H1 (cell line): ENCODE measurements around the gene MRPS10. TPM values are rescaled to one million over a fixed set of nuclear protein-coding genes. Genes with fewer than 3 reads are reported as not detected.

Experiments
- CTCF ChIA-PET: fragments of 300-600 bp; sonication (Branson Sonifier 250); formaldehyde crosslinking; loops from one replicate; lab custom pipeline; 2021; ENCODE audit not compliant: partially characterized antibody; lab: Charles Lee
- POLR2A ChIA-PET: fragments of 300-600 bp; sonication (Branson Sonifier 250); formaldehyde crosslinking; loops from one replicate; lab custom pipeline; 2021; ENCODE audit warnings: inconsistent platforms; ENCODE audit not compliant: partially characterized antibody; lab: Charles Lee
- DNase-seq, 2 experiments: peaks; one replicate each; pipeline versions ENCODE4 v3.0.0 to v3.0.0-alpha.2; 2010 to 2022; ENCODE audit warnings: low spot score in 2 of 2, low read depth in 1 of 2, mixed read lengths in 1 of 2
- FAIRE-seq: peaks from 2 replicates; lab custom pipeline; 2011; peaks lifted over from hg19 to GRCh38; lab: Jason Lieb, UNC
- H2AFZ ChIP-seq: 2 replicates; pipeline ENCODE4 v1.8.1; 2012; ENCODE audit warnings: low read length, inconsistent platforms
- H2AK5ac ChIP-seq: 2 replicates; pipeline ENCODE4 v1.6.1; 2013; ENCODE audit warnings: low read depth, low read length
- H2BK120ac ChIP-seq: replicated peaks from 2 replicates; pipeline ENCODE3; 2013; ENCODE audit warnings: low read depth, low read length, inconsistent platforms
- H2BK12ac ChIP-seq: 2 replicates; pipeline ENCODE4 v1.6.1; 2013; ENCODE audit warnings: low read depth, low read length
- H2BK15ac ChIP-seq: 2 replicates; pipeline ENCODE4 v1.6.1; 2013; ENCODE audit warnings: low read length
- H2BK20ac ChIP-seq: 2 replicates; pipeline ENCODE4 v1.6.1; 2013; ENCODE audit warnings: low read length
- H2BK5ac ChIP-seq: 2 replicates; pipeline ENCODE4 v1.6.1; 2013; ENCODE audit warnings: low read depth, low read length
- H3K14ac ChIP-seq: 2 replicates; pipeline ENCODE4 v1.6.1; 2013; ENCODE audit warnings: inconsistent platforms; ENCODE audit not compliant: insufficient read length
- H3K18ac ChIP-seq: 2 replicates; pipeline ENCODE4 v1.6.1; 2013; ENCODE audit warnings: low read length; ENCODE audit errors: extremely low read depth
- H3K23ac ChIP-seq: 2 replicates; pipeline ENCODE4 v1.6.1; 2013; ENCODE audit warnings: inconsistent platforms; ENCODE audit not compliant: insufficient read length
- H3K23me2 ChIP-seq: 2 replicates; pipeline ENCODE4 v1.6.1; 2013; ENCODE audit warnings: low read depth, low read length
- H3K27ac ChIP-seq: 2 replicates; pipeline ENCODE4 v1.6.1; 2011; ENCODE audit warnings: low read depth, low read length, inconsistent platforms
- H3K27me3 ChIP-seq, 4 experiments: replicated peaks in 1 of 4; 1 replicate in 1 of 4; 2 replicates in 3 of 4; pipeline versions ENCODE4 v1.6.1 to v1.8.1; 2011 to 2013; ENCODE audit warnings: low read length in 3 of 4, mild to moderate bottlenecking in 3 of 4, inconsistent platforms in 2 of 4, mixed read lengths in 2 of 4, moderate library complexity in 1 of 4; ENCODE audit not compliant: control insufficient read depth in 3 of 4, insufficient read depth in 3 of 4; ENCODE audit errors: extremely low read depth in 1 of 4
- H3K36me3 ChIP-seq, 4 experiments: 2 replicates each; pipeline versions ENCODE4 v1.6.1 to v1.8.1; 2011 to 2013; ENCODE audit warnings: mild to moderate bottlenecking in 4 of 4, low read length in 3 of 4, moderate library complexity in 2 of 4, control low read depth in 1 of 4, inconsistent platforms in 1 of 4; ENCODE audit not compliant: insufficient read depth in 4 of 4, control insufficient read depth in 2 of 4
- H3K4ac ChIP-seq: replicated peaks from 2 replicates; pipeline ENCODE3; 2013; ENCODE audit warnings: low read length, low read depth, mixed read lengths, inconsistent platforms; ENCODE audit not compliant: insufficient read length
- H3K4me1 ChIP-seq, 4 experiments: replicated peaks in 1 of 4; 1 replicate in 1 of 4; 2 replicates in 3 of 4; pipeline versions ENCODE4 v1.6.1 to v1.8.1; 2011 to 2013; ENCODE audit warnings: low read length in 3 of 4, inconsistent platforms in 2 of 4, mixed read lengths in 1 of 4; ENCODE audit not compliant: insufficient read depth in 4 of 4, control insufficient read depth in 3 of 4
- H3K4me2 ChIP-seq, 2 experiments: 2 replicates each; pipeline versions ENCODE4 v1.6.1 to v1.8.1; 2011 to 2013; ENCODE audit warnings: low read depth in 2 of 2, low read length in 2 of 2, control low read depth in 1 of 2, inconsistent platforms in 1 of 2, mild to moderate bottlenecking in 1 of 2; ENCODE audit not compliant: insufficient read depth in 1 of 2
- H3K4me3 ChIP-seq, 4 experiments: fragments of 200-600, 300-600 bp in 1 of 4; sonication (generic), shearing (Covaris generic), sonication (Bioruptor Twin) in 1 of 4; 2 replicates each; pipeline versions ENCODE4 v1.5.1 to v1.8.1; 2011 to 2016; ENCODE audit warnings: low read length in 4 of 4, low read depth in 3 of 4, control low read depth in 2 of 4, inconsistent platforms in 2 of 4, mild to moderate bottlenecking in 2 of 4, mixed read lengths in 1 of 4, moderate library complexity in 1 of 4; ENCODE audit not compliant: insufficient read depth in 2 of 4; ENCODE audit errors: extremely low read depth in 1 of 4
- H3K56ac ChIP-seq: replicated peaks from 2 replicates; pipeline ENCODE3; 2013; ENCODE audit warnings: low read depth, mild to moderate bottlenecking, mixed read lengths, low read length, inconsistent platforms; ENCODE audit not compliant: insufficient read length
- H3K79me1 ChIP-seq: 2 replicates; pipeline ENCODE4 v1.6.1; 2013; ENCODE audit warnings: low read depth, low read length, control low read depth
- H3K79me2 ChIP-seq, 2 experiments: 2 replicates each; pipeline versions ENCODE4 v1.6.1 to v1.8.1; 2012 to 2013; ENCODE audit warnings: low read length in 2 of 2, mild to moderate bottlenecking in 2 of 2, inconsistent platforms in 1 of 2; ENCODE audit not compliant: insufficient read depth in 2 of 2, control insufficient read depth in 1 of 2
- H3K9ac ChIP-seq, 4 experiments: replicated peaks in 1 of 4; 1 replicate in 1 of 4; 2 replicates in 3 of 4; pipeline versions ENCODE4 v1.6.1 to v1.8.1; 2011 to 2013; ENCODE audit warnings: low read depth in 3 of 4, low read length in 3 of 4, control low read depth in 2 of 4, mild to moderate bottlenecking in 2 of 4, moderate library complexity in 2 of 4, inconsistent platforms in 1 of 4; ENCODE audit errors: extremely low read depth in 1 of 4
- H3K9me3 ChIP-seq, 2 experiments: 2 replicates each; pipeline versions ENCODE4 v1.6.1 to v1.8.1; 2012 to 2013; ENCODE audit warnings: mild to moderate bottlenecking in 2 of 2, moderate library complexity in 2 of 2, control low read depth in 1 of 2, inconsistent platforms in 1 of 2, low read depth in 1 of 2, low read length in 1 of 2, mixed read lengths in 1 of 2; ENCODE audit not compliant: insufficient read depth in 2 of 2
- H4K20me1 ChIP-seq, 2 experiments: replicated peaks in 1 of 2; 2 replicates each; pipeline versions ENCODE3 to v1.8.1; 2011 to 2013; ENCODE audit warnings: inconsistent platforms in 2 of 2, low read length in 2 of 2, mild to moderate bottlenecking in 1 of 2; ENCODE audit not compliant: insufficient read depth in 2 of 2, control insufficient read depth in 1 of 2
- H4K5ac ChIP-seq: 2 replicates; pipeline ENCODE4 v1.6.1; 2013; ENCODE audit warnings: low read length, low read depth, mixed read lengths, inconsistent platforms; ENCODE audit not compliant: insufficient read length
- H4K8ac ChIP-seq: 2 replicates; pipeline ENCODE4 v1.8.0; 2013; ENCODE audit warnings: mild to moderate bottlenecking, moderate library complexity, low read length, inconsistent platforms; ENCODE audit not compliant: insufficient read depth; ENCODE audit errors: extremely low read depth
- H4K91ac ChIP-seq: replicated peaks from 2 replicates; pipeline ENCODE3; 2013; ENCODE audit warnings: low read length, mixed read lengths, inconsistent platforms; ENCODE audit not compliant: insufficient read length
- JUN ChIP-seq: IDR thresholded peaks from 2 replicates; pipeline ENCODE4 v1.6.1; 2011; ENCODE audit warnings: low read depth, mild to moderate bottlenecking, improper control_type of control experiment, low read length
- KDM1A ChIP-seq: fragments of 200-600, 300-600 bp; sonication (generic); IDR thresholded peaks from 2 replicates; pipeline ENCODE4 v1.7.1; 2016; ENCODE audit warnings: mild to moderate bottlenecking, low read length, borderline replicate concordance
- PHF8 ChIP-seq: fragments of 200-600 bp; sonication (generic); conservative IDR thresholded peaks from 2 replicates; pipeline ENCODE4 v1.7.1; 2012; ENCODE audit warnings: low read depth, mild to moderate bottlenecking, inconsistent platforms, low read length, moderate library complexity
- SIN3A ChIP-seq, 2 experiments: IDR thresholded peaks in 1 of 2; conservative IDR thresholded peaks in 1 of 2; 2 replicates each; pipeline ENCODE4 v1.6.1; 2011 to 2012; ENCODE audit warnings: low read length in 2 of 2, improper control_type of control experiment in 1 of 2, low read depth in 1 of 2, mild to moderate bottlenecking in 1 of 2
- SUZ12 ChIP-seq: fragments of 200-600 bp; sonication (generic); IDR thresholded peaks from 2 replicates; pipeline ENCODE4 v1.6.1; 2012; ENCODE audit warnings: mild to moderate bottlenecking, inconsistent platforms, low read length, moderate library complexity, mixed read lengths
- WGBS, 2 experiments: shearing (Covaris generic) in 1 of 2; methylation state at CpG; one replicate each; pipeline versions ENCODE4 v1.1.6 to v1.1.7; 2013 to 2015; ENCODE audit warnings: low lambda C conversion rate in 2 of 2, mixed read lengths in 2 of 2, inconsistent platforms in 1 of 2, low coverage in 1 of 2, missing lambda C conversion rate in 1 of 2; ENCODE audit not compliant: insufficient replicate concordance in 2 of 2, insufficient coverage in 1 of 2, insufficient read length in 1 of 2; ENCODE audit errors: extremely low coverage in 1 of 2, missing lambda C conversion rate in 1 of 2; 5-methylcytosine and 5-hydroxymethylcytosine counted together
- polyA plus RNA-seq, 7 experiments: library from polyadenylated mRNA; depleted of rRNA in 3 of 7; stranded (reverse) in 5 of 7; unstranded in 2 of 7; fragments of >200 nt in 5 of 7; fragments of 200-250 nt in 2 of 7; gene quantifications; 1 replicate in 5 of 7; 2 replicates in 1 of 7; 4 replicates in 1 of 7; pipeline versions ENCODE4 v1.2.1 to v1.2.3, GENCODE V29; 2011 to 2013; ENCODE audit warnings: missing spikeins in 2 of 7, mixed read lengths in 2 of 7
- total RNA-seq: library from RNA; stranded (reverse); fragmentation: NEBNext Ultra II Directional; extraction: Animal tissue kit (Norgen Biotek cat#: 25700); gene quantifications from 2 replicates; pipeline ENCODE4 v1.2.1, GENCODE V29; 2021
- TF ChIP-seq, protein P1 (sequence below), 3 experiments: IDR thresholded peaks; 1 replicate in 2 of 3; 2 replicates in 1 of 3; pipeline versions ENCODE4 v1.5.1 to v1.6.1; 2011; ENCODE audit warnings: low read length in 3 of 3, mild to moderate bottlenecking in 3 of 3, inconsistent platforms in 2 of 3, low read depth in 1 of 3, moderate library complexity in 1 of 3; ENCODE audit not compliant: insufficient read depth in 1 of 3; ENCODE audit errors: control extremely low read depth in 1 of 3

Gene MRPS10
- total and polyA plus RNA-seq, 2 of the 8 experiments (the other 6 are each of a cell fraction or from before 2014, with no cell fraction given) = 20.5 to 33.6 TPM

DNA sequence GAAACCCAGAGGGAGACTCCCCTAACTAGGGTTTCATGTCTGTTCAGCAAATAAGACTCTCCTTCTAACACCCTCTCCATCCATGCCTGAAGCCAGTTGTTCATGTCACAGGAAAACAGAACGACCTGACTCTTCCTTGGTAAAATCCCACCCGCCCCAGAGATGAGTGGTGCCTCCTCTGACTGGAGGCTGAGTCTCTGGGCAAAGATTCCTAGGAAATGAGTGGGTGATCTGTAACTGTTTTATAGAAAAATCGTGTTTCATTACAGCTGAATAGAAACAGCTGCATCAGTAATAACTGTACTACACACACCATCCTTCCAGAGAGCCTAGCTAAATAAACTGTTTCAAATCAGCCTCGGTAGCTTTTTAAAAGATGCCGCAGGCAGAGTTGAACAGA lies 37.4 kb upstream of the MRPS10 start:
- no peak overlapping the region for H2BK12ac ChIP-seq
- no peak overlapping the region for H2BK120ac ChIP-seq
- H3K56ac ChIP-seq = no peak overlapping the region
- H3K9ac ChIP-seq = no peak overlapping the region
- H4K91ac ChIP-seq = no peak overlapping the region
- DNase-seq = no peak
- H3K18ac ChIP-seq = no peak overlapping the region
- H3K4me1 ChIP-seq = peaks cover 12 to 23% (median 19%) of the 10 kb centered on the region in 4 experiments
- H2BK20ac ChIP-seq = no peak overlapping the region
- no peak overlapping the region for H3K14ac ChIP-seq
- no peak overlapping the region for H2AFZ ChIP-seq
- H4K20me1 ChIP-seq = peaks cover 0 to 1% of the 10 kb centered on the region in 2 experiments
- H4K8ac ChIP-seq = no peak overlapping the region
- peaks cover 10 to 50% (median 36%) of the 10 kb centered on the region in 4 experiments for H3K36me3 ChIP-seq
- no peak overlapping the region for H3K23ac ChIP-seq
- FAIRE-seq = no peak
- no peak overlapping the region for H3K4me2 ChIP-seq
- no peak overlapping the region for H2BK15ac ChIP-seq
- H3K79me1 ChIP-seq = no peaks in the 10 kb centered on the region
- H3K79me2 ChIP-seq = no peaks in the 10 kb centered on the region
- H3K4me3 ChIP-seq = no peak overlapping the region
- 85% methylated on average over 5 of the region's 5 CpGs; no CpG with 5 or more reads in 1 of the 2 experiments for WGBS, 2 experiments
- H3K23me2 ChIP-seq = no peaks in the 10 kb centered on the region
- CTCF ChIA-PET = interaction anchor here (0.6 to 1.2 kb wide), 3 partner anchors 18 to 506 kb away, joined by 3 to 5 read pairs (median 3); no protein-coding TSS in a partner anchor
- H3K27ac ChIP-seq = no peak overlapping the region
- POLR2A ChIA-PET = no interaction called here
- H2AK5ac ChIP-seq = no peak overlapping the region
- H3K27me3 ChIP-seq = no peaks in the 10 kb centered on the region
- TF ChIP-seq PHF8 (no peak), SUZ12 (no peak), SIN3A (conservative IDR thresholded peaks at IDR 0.05 in 1 of 2, IDR thresholded peaks at IDR 0.05 in 1 of 2; ENCODE audit: low read depth in 1 of 2, low read length in 2 of 2) (no peak), JUN (no peak), KDM1A (no peak)
- TF ChIP-seq, protein P1, sequence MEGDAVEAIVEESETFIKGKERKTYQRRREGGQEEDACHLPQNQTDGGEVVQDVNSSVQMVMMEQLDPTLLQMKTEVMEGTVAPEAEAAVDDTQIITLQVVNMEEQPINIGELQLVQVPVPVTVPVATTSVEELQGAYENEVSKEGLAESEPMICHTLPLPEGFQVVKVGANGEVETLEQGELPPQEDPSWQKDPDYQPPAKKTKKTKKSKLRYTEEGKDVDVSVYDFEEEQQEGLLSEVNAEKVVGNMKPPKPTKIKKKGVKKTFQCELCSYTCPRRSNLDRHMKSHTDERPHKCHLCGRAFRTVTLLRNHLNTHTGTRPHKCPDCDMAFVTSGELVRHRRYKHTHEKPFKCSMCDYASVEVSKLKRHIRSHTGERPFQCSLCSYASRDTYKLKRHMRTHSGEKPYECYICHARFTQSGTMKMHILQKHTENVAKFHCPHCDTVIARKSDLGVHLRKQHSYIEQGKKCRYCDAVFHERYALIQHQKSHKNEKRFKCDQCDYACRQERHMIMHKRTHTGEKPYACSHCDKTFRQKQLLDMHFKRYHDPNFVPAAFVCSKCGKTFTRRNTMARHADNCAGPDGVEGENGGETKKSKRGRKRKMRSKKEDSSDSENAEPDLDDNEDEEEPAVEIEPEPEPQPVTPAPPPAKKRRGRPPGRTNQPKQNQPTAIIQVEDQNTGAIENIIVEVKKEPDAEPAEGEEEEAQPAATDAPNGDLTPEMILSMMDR (IDR thresholded peaks at IDR 0.05; ENCODE audit: control extremely low read depth in 1 of 3, insufficient read depth in 1 of 3, low read depth in 1 of 3, low read length in 3 of 3) = no peak
- TF ChIP-seq, all 59 proteins: peak for 0
- H3K9me3 ChIP-seq = no peaks in the 10 kb centered on the region
- no peak overlapping the region for H3K4ac ChIP-seq
- H4K5ac ChIP-seq = no peak overlapping the region
- H2BK5ac ChIP-seq = no peak overlapping the region
